IMR-90 (cell line): ENCODE measurements around the gene FAM210B. TPM values are rescaled to one million over a fixed set of nuclear protein-coding genes. Genes with fewer than 3 reads are reported as not detected.

Experiments
- polyA plus RNA-seq, 3 experiments: library from polyadenylated mRNA; depleted of rRNA; stranded (reverse); fragments of >200 nt; gene quantifications; 2 replicates each; pipeline ENCODE4 v1.2.3, GENCODE V29; 2012; ENCODE audit warnings: low replicate concordance in 1 of 3
- total RNA-seq: library from RNA; depleted of rRNA; stranded (reverse); fragments of >200 nt; gene quantifications from 2 replicates; pipeline ENCODE4 v1.2.3, GENCODE V29; 2012; rRNA removed

FAM210B gene
- total and polyA plus RNA-seq, 2 of the 4 experiments (the other 2 are of a cell fraction): 29.5 to 45.0 TPM

Other genes with a start within 250 kb of the FAM210B start
- gene MC3R, start 110.2 kb upstream of the FAM210B start, total RNA-seq: not detected in 2 replicates
- gene MC3R, start 110.2 kb upstream of the FAM210B start, polyA plus RNA-seq (2012; rRNA removed): not detected in 2 replicates
- gene AURKA, start 33.2 kb downstream of the FAM210B start, total RNA-seq: 83.3 and 88.0 TPM in 2 replicates
- 63.7 and 68.0 TPM in 2 replicates for gene AURKA, start 33.2 kb downstream of the FAM210B start, polyA plus RNA-seq (2012; rRNA removed)
- gene CSTF1, start 33.7 kb downstream of the FAM210B start, total RNA-seq: 86.4 and 105 TPM in 2 replicates
- 48.8 and 49.5 TPM in 2 replicates for gene CSTF1, start 33.7 kb downstream of the FAM210B start, polyA plus RNA-seq (2012; rRNA removed)
- gene CASS4, start 53.3 kb downstream of the FAM210B start, total RNA-seq: 25.8 and 26.1 TPM in 2 replicates
- 26.5 and 29.6 TPM in 2 replicates for gene CASS4, start 53.3 kb downstream of the FAM210B start, polyA plus RNA-seq (2012; rRNA removed)
- gene RTF2, start 109.7 kb downstream of the FAM210B start, total RNA-seq: 109 and 118 TPM in 2 replicates
- 98.4 and 102 TPM in 2 replicates for gene RTF2, start 109.7 kb downstream of the FAM210B start, polyA plus RNA-seq (2012; rRNA removed)
- 0.18 TPM in 1 of 2 replicates, not detected in the other for gene FAM209A, start 165.8 kb downstream of the FAM210B start, total RNA-seq
- 0.20 and 0.22 TPM in 2 replicates for gene FAM209A, start 165.8 kb downstream of the FAM210B start, polyA plus RNA-seq (2012; rRNA removed)
- not detected in 2 replicates for gene FAM209B, start 174.3 kb downstream of the FAM210B start, total RNA-seq
- 0.24 and 0.32 TPM in 2 replicates for gene FAM209B, start 174.3 kb downstream of the FAM210B start, polyA plus RNA-seq (2012; rRNA removed)